Subcutaneous adipose tissue (tissue), 4 donors: ENCODE results near the gene PPM1B. TPM values are rescaled to one million over a fixed set of nuclear protein-coding genes. Genes with fewer than 3 reads are reported as not detected.

ENCODE experiments used
- total RNA-seq, 4 donors: library from RNA; depleted of rRNA; stranded (reverse); fragments of >200 nt; gene quantifications; one replicate each; pipeline ENCODE4 v1.1.0, GENCODE V29; 2016
- TF ChIP-seq, protein P1 (sequence below): fragments of 450-650 bp; IDR thresholded peaks from one replicate; pipeline ENCODE4 v1.5.1; 2016; ENCODE audit warnings: low read depth, mild to moderate bottlenecking, control low read depth, antibody characterized with exemption, moderate library complexity

Gene PPM1B
- total RNA-seq, 4 donors from 2014 or later = 73.1 to 150 (median 83.2) TPM

DNA sequence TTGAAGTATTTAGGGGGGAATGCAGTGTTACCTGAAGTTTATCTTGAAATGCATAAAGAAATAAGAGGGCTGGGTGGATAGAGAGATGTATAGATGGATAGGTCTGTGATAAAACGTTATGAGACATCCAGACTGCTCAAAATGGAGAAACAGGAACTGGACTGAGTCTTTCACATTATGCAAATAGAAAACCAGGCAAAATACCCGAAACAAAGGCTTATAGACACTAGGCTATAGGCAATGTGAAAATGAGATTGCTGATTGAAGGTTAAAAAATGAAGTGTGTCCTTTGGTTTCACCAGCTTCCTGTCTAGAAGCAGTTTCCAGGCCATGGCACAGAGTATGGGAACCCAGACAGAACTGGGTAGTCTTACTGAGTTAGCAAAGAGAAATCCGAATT lies 81.7 kb downstream of the PPM1B start:
- TF ChIP-seq, protein P1, sequence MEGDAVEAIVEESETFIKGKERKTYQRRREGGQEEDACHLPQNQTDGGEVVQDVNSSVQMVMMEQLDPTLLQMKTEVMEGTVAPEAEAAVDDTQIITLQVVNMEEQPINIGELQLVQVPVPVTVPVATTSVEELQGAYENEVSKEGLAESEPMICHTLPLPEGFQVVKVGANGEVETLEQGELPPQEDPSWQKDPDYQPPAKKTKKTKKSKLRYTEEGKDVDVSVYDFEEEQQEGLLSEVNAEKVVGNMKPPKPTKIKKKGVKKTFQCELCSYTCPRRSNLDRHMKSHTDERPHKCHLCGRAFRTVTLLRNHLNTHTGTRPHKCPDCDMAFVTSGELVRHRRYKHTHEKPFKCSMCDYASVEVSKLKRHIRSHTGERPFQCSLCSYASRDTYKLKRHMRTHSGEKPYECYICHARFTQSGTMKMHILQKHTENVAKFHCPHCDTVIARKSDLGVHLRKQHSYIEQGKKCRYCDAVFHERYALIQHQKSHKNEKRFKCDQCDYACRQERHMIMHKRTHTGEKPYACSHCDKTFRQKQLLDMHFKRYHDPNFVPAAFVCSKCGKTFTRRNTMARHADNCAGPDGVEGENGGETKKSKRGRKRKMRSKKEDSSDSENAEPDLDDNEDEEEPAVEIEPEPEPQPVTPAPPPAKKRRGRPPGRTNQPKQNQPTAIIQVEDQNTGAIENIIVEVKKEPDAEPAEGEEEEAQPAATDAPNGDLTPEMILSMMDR = no peak

DNA sequence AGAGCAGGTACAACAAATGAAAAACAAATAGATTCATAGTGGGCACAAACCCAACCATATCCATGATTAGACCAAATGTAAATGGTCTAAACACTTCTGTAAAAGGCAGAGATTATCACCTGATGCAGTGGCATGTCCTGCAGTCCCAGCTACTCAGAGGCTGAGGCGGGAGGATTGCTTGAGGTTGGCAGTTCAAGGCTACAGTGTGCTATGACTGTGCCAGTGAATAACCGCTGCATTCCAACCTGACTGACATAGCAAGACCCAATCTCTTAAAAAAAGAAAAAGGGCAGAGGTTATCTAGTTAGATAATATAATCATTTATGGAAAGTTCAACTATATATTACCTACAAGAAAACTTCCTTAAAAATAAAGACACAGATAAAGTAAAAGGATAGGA lies 85.3 kb downstream of the PPM1B start:
- TF ChIP-seq, protein P1 = no peak

GRCh38 chr2:44267269-44267795 lies 98.7 kb downstream of the PPM1B start:
- TF ChIP-seq, protein P1 = no peak

- TF ChIP-seq, protein P1 = no peak
Observed at GRCh38 chr2:44267796-44268648, 99.3 kb downstream of the PPM1B start.

DNA sequence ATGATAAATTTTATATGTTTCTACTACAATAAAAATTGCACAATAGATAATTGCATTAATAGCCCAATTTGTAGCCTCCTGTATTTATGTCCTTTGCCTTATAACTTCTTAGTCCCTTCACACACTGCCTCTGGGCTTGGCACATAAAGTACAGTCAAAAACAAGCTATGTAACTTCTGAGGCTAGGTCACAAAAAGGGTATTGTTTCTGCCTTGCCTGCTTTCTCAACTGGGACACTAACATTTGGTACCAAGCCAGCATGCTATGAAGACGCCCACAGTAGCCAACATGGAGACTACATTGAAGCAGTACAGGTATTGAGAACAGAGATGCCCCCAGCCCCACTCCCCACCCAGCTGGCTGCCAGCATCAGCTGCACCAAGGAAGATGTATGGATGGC lies 101.2 kb downstream of the PPM1B start:
- TF ChIP-seq, protein P1 = no peak

GRCh38 chr2:44271296-44271695 lies 102.6 kb downstream of the PPM1B start:
- TF ChIP-seq, protein P1 = no peak

DNA sequence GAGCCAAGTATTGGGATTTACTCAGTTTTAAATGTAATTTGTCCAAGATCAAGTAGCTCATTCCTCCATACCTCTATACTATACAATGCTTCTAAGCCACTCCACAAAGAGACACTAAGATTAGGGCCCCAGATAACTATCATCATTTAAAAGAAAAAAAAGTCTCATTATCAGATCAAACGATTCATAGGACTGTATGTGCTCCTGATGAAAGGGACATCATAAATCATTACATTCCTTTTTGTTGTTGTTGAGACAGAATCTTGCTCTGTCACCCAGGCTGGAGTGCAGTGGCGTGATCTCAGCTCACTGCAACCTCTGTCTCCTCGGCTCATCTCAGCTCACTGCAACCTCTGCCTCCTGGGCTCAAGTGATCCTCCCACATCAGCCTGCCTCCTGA lies 104.4 kb downstream of the PPM1B start:
- TF ChIP-seq, protein P1 = no peak
